Activated CD4-positive, alpha-beta T cell treated with anti-CD3 and anti-CD28 coated beads for 36 hours (primary cell): Measurements from ENCODE around the gene DLG4. TPM values are rescaled to one million over a fixed set of nuclear protein-coding genes. Genes with fewer than 3 reads are reported as not detected.
"Not testable (repeated sequence)": the region's sequence is repeated elsewhere in the genome, so short reads cannot be mapped to it uniquely, and the experiment has no call there.

ENCODE experiments used
- ATAC-seq: fragments of 200-7000 bp; cut with Tn5 transposase; one replicate; pipeline ENCODE4 v1.10.0; 2021; ENCODE audit warnings: mild to moderate bottlenecking, moderate library complexity
- CTCF ChIA-PET: fragments of 350-600 bp; sonication (Branson Sonifier 250); formaldehyde crosslinking; loops from one replicate; lab custom pipeline; 2021; ENCODE audit warnings: antibody characterized with exemption; lab: Charles Lee
- POLR2A ChIA-PET: fragments of 350-600 bp; sonication (Branson Sonifier 250); formaldehyde crosslinking; loops from one replicate; lab custom pipeline; 2021; ENCODE audit warnings: antibody characterized with exemption, inconsistent platforms; lab: Charles Lee
- DNase-seq: peaks from one replicate; pipeline ENCODE4 v3.0.0-alpha.2; 2020
- H3K27ac Mint-ChIP-seq: one replicate; pipeline ENCODE4 v1.8.0; 2021; ENCODE audit warnings: mixed read lengths
- H3K27me3 Mint-ChIP-seq: one replicate; pipeline ENCODE4 v1.8.0; 2021; ENCODE audit warnings: mixed read lengths
- H3K36me3 Mint-ChIP-seq: one replicate; pipeline ENCODE4 v1.8.0; 2021; ENCODE audit warnings: low read depth, mixed read lengths
- H3K4me1 Mint-ChIP-seq: one replicate; pipeline ENCODE4 v1.8.0; 2021; ENCODE audit warnings: mixed read lengths
- H3K4me3 Mint-ChIP-seq: one replicate; pipeline ENCODE4 v1.8.0; 2021; ENCODE audit warnings: mild to moderate bottlenecking, moderate library complexity, mixed read lengths
- H3K9me3 Mint-ChIP-seq: one replicate; pipeline ENCODE4 v1.8.0; 2021; ENCODE audit warnings: low read depth, mixed read lengths
- intact Hi-C, 2 experiments: fragments of 100-400 bp; cut with DNase I in 1 of 2; cut with micrococcal nuclease in 1 of 2; formaldehyde crosslinking; loops; one replicate each; pipeline versions ENCODE4 v1.14.2 to v1.15.1; 2022 to 2024; cut with DNase I, micrococcal nuclease
- total RNA-seq, 2 experiments: library from RNA; stranded (reverse); gene quantifications; one replicate each; pipeline ENCODE4 v1.2.3, GENCODE V29; 2021

DLG4 gene
- total RNA-seq, 2 experiments from 2014 or later: 11.7 to 15.4 TPM

GRCh38 chr17:7249214-7249613 is 29.6 kb upstream of the DLG4 start:
- intact Hi-C loops: loop anchor here in 1 of 2 experiments (10.0 kb wide), 1 partner anchor 906 kb away; the partner anchor contains the start of gene PER1
- Mint-ChIP-seq H3K4me1 (peaks cover 50% of the 10 kb centered on the region), H3K9me3 (no peaks in the 10 kb centered on the region), H3K27ac (peak overlapping the region; percentile 71), H3K36me3 (peaks cover 37% of the 10 kb centered on the region), H3K27me3 (no peaks in the 10 kb centered on the region), H3K4me3 (peak overlapping the region; percentile 93)
- ChIA-PET POLR2A (interaction anchor here (1.4 kb wide), 1 partner anchor 10 kb away, joined by 5 read pairs; the partner anchor contains the start of gene PHF23), CTCF (interaction anchor here (1.3 kb wide), 1 partner anchor 29 kb away, joined by 4 read pairs; the partner anchor contains the start of genes ACADVL and DLG4)
- no peak for DNase-seq
- ATAC-seq: no peak

GRCh38 chr17:7248796-7249195 is 29.2 kb upstream of the DLG4 start:
- POLR2A ChIA-PET: interaction anchor here (1.4 kb wide), 1 partner anchor 9 kb away, joined by 5 read pairs; the partner anchor contains the start of gene PHF23
- intact Hi-C loops: loop anchor here in 1 of 2 experiments (10.0 kb wide), 1 partner anchor 906 kb away; the partner anchor contains the start of gene PER1

GRCh38 chr17:7246779-7247178 is 27.1 kb upstream of the DLG4 start:
- CTCF ChIA-PET: interaction anchor here (0.6 kb wide), 1 partner anchor 26 kb away, joined by 5 read pairs; no protein-coding TSS in a partner anchor
- intact Hi-C loops: loop anchor here in 1 of 2 experiments (10.0 kb wide), 1 partner anchor 908 kb away; the partner anchor contains the start of gene PER1
- DNase-seq (no peak), ATAC-seq (no peak)
- POLR2A ChIA-PET: no interaction called here
- Mint-ChIP-seq H3K27ac (peak overlapping the region; percentile 16), H3K4me1 (peaks cover 46% of the 10 kb centered on the region), H3K9me3 (no peaks in the 10 kb centered on the region), H3K4me3 (no peak overlapping the region), H3K27me3 (no peaks in the 10 kb centered on the region), H3K36me3 (peaks cover 33% of the 10 kb centered on the region)

More at GRCh38 chr17:7248796-7249195, 29.2 kb upstream of the DLG4 start:
- Mint-ChIP-seq H3K27me3 (no peaks in the 10 kb centered on the region), H3K27ac (peak overlapping the region; percentile 71), H3K36me3 (peaks cover 34% of the 10 kb centered on the region), H3K4me3 (peak overlapping the region; percentile 93), H3K9me3 (no peaks in the 10 kb centered on the region), H3K4me1 (peaks cover 47% of the 10 kb centered on the region)
- no peak for DNase-seq
- no peak for ATAC-seq
- CTCF ChIA-PET: interaction anchor here (1.3 kb wide), 1 partner anchor 29 kb away, joined by 4 read pairs; the partner anchor contains the start of genes ACADVL and DLG4

GRCh38 chr17:7243838-7244237 is 24.2 kb upstream of the DLG4 start:
- H3K27me3 Mint-ChIP-seq, POLR2A ChIA-PET, H3K27ac Mint-ChIP-seq, DNase-seq, ATAC-seq, H3K9me3 Mint-ChIP-seq: not testable (repeated sequence)
- H3K36me3 Mint-ChIP-seq: peaks cover 38% of the 10 kb centered on the region
- CTCF ChIA-PET: interaction anchor here (0.8 kb wide), 1 partner anchor 23 kb away, joined by 3 read pairs; no protein-coding TSS in a partner anchor
- peaks cover 46% of the 10 kb centered on the region for H3K4me1 Mint-ChIP-seq
- peak overlapping the region; percentile 97 for H3K4me3 Mint-ChIP-seq
- intact Hi-C loops: loop anchor here in 1 of 2 experiments (10.0 kb wide), 1 partner anchor 911 kb away; the partner anchor contains the start of gene PER1

GRCh38 chr17:7243453-7243729 is 23.8 kb upstream of the DLG4 start:
- CTCF ChIA-PET: interaction anchor here (0.8 to 1.0 kb wide), 3 partner anchors 23 to 86 kb away, joined by 3 read pairs; partner anchors contain the start of gene NEURL4
- Mint-ChIP-seq H3K4me3 (peak overlapping the region; percentile 97), H3K27ac (peak overlapping the region; percentile 82), H3K36me3 (peaks cover 36% of the 10 kb centered on the region), H3K9me3 (no peaks in the 10 kb centered on the region), H3K4me1 (peaks cover 41% of the 10 kb centered on the region), H3K27me3 (no peaks in the 10 kb centered on the region)
- DNase-seq (no peak), ATAC-seq (no peak)
- POLR2A ChIA-PET: interaction anchor here (2.6 kb wide), 1 partner anchor 8 kb away, joined by 8 read pairs; the partner anchor contains the start of genes CTDNEP1 and ELP5
- intact Hi-C loops: loop anchor here in 1 of 2 experiments (10.0 kb wide), 1 partner anchor 911 kb away; the partner anchor contains the start of gene PER1

- Mint-ChIP-seq H3K4me3 (peak overlapping the region; percentile 97), H3K27me3 (no peaks in the 10 kb centered on the region), H3K36me3 (peaks cover 36% of the 10 kb centered on the region), H3K4me1 (peaks cover 41% of the 10 kb centered on the region), H3K27ac (peak overlapping the region; percentile 98), H3K9me3 (no peaks in the 10 kb centered on the region)
- ChIA-PET CTCF (interaction anchor here (1.0 to 3.5 kb wide), 5 partner anchors 8 to 87 kb away, joined by 3 to 22 read pairs (median 3); partner anchors contain the start of genes ACADVL, DLG4, DVL2 and NEURL4), POLR2A (interaction anchor here (0.6 to 2.6 kb wide), 5 partner anchors 8 to 602 kb away, joined by 3 to 8 read pairs (median 3); partner anchors contain the start of genes CD68, CTDNEP1, ELP5 and NEURL4)
- peak; percentile 95 for DNase-seq
- ATAC-seq: peak; percentile 27
- intact Hi-C loops: loop anchor here (1.0 to 10.0 kb wide), 6 partner anchors 8 to 912 kb away; partner anchors contain the start of genes ACADVL (in 1 of the 2), CTDNEP1 (in 1 of the 2), DLG4 (in 1 of the 2) and ELP5 (in 1 of the 2)
Measured at GRCh38 chr17:7242717-7243452, 23.2 kb upstream of the DLG4 start.

- Mint-ChIP-seq H3K36me3 (peaks cover 36% of the 10 kb centered on the region), H3K9me3 (no peaks in the 10 kb centered on the region), H3K4me1 (peaks cover 43% of the 10 kb centered on the region), H3K27ac (peak within 1 kb of the TSS; percentile 98), H3K27me3 (no peaks in the 10 kb centered on the region), H3K4me3 (peak within 1 kb of the TSS; percentile 97)
- POLR2A ChIA-PET: interaction anchor here (0.6 to 2.6 kb wide), 7 partner anchors 9 to 603 kb away, joined by 3 to 8 read pairs (median 3); partner anchors contain the start of genes CD68, CTDNEP1, ELP5 and NEURL4
- CTCF ChIA-PET: interaction anchor here (0.9 to 3.5 kb wide), 6 partner anchors 8 to 88 kb away, joined by 3 to 22 read pairs (median 3); partner anchors contain the start of genes ACADVL, DLG4, DVL2 and NEURL4
- ATAC-seq: peak; percentile 32
- intact Hi-C loops: loop anchor here (1.0 to 10.0 kb wide), 6 partner anchors 9 to 913 kb away; partner anchors contain the start of genes ACADVL (in 1 of the 2), CTDNEP1 (in 1 of the 2), DLG4 (in 1 of the 2) and ELP5 (in 1 of the 2)
- peak; percentile 95 for DNase-seq
Measured at GRCh38 chr17:7241783-7242716, 22.4 kb upstream of the DLG4 start, which contains the start of gene GABARAP. Gene GABARAP, minus strand, starts transcription at chr17:7242449. Its CDS starts 119 bp downstream, at chr17:7242330.

GRCh38 chr17:7241090-7241733 is 21.6 kb upstream of the DLG4 start:
- DNase-seq: no peak
- H3K36me3 Mint-ChIP-seq: peaks cover 34% of the 10 kb centered on the region

GRCh38 chr17:7240375-7240774 is 20.7 kb upstream of the DLG4 start:
- H3K27ac Mint-ChIP-seq: peak overlapping the region; percentile 75
- POLR2A ChIA-PET: interaction anchor here (0.7 kb wide), 1 partner anchor 20 kb away, joined by 3 read pairs; no protein-coding TSS in a partner anchor
- H3K27me3 Mint-ChIP-seq: no peaks in the 10 kb centered on the region
- peak overlapping the region; percentile 97 for H3K4me3 Mint-ChIP-seq
- no peaks in the 10 kb centered on the region for H3K9me3 Mint-ChIP-seq
- no peak for DNase-seq
- ATAC-seq: no peak
- H3K36me3 Mint-ChIP-seq: peaks cover 37% of the 10 kb centered on the region
- CTCF ChIA-PET: interaction anchor here (1.2 to 3.5 kb wide), 3 partner anchors 11 to 194 kb away, joined by 4 to 22 read pairs (median 8); partner anchors contain the start of genes ACADVL, CTDNEP1 and DLG4
- intact Hi-C loops: loop anchor here in 1 of 2 experiments (10.0 kb wide), 1 partner anchor 914 kb away; the partner anchor contains the start of gene PER1
- peaks cover 52% of the 10 kb centered on the region for H3K4me1 Mint-ChIP-seq

More at GRCh38 chr17:7241090-7241733, 21.6 kb upstream of the DLG4 start:
- POLR2A ChIA-PET: interaction anchor here (0.7 to 2.6 kb wide), 4 partner anchors 10 to 338 kb away, joined by 3 to 8 read pairs (median 4); partner anchors contain the start of genes CD68, CTDNEP1, ELP5 and POLR2A
- intact Hi-C loops: loop anchor here in 1 of 2 experiments (10.0 kb wide), 1 partner anchor 914 kb away; the partner anchor contains the start of gene PER1
- Mint-ChIP-seq H3K27ac (peak overlapping the region; percentile 98), H3K9me3 (no peaks in the 10 kb centered on the region), H3K27me3 (no peaks in the 10 kb centered on the region), H3K4me1 (peaks cover 44% of the 10 kb centered on the region), H3K4me3 (peak overlapping the region; percentile 97)
- CTCF ChIA-PET: interaction anchor here (0.6 to 3.5 kb wide), 4 partner anchors 21 to 89 kb away, joined by 3 to 22 read pairs (median 4); partner anchors contain the start of genes ACADVL and DLG4
- no peak for ATAC-seq
